Endothelial cell of umbilical vein (primary cell): ENCODE measurements around the gene DYNC2H1. TPM values are rescaled to one million over a fixed set of nuclear protein-coding genes. Genes with fewer than 3 reads are reported as not detected.

Source experiments
- BruUV-seq: library from RNA; stranded (reverse); fragments of 400-500 nt; replicated peaks from 2 replicates; lab custom pipeline; 2021; lab: Mats Ljungman, UMichigan
- CTCF ChIA-PET: fragments of 300-600, 350-600 bp; sonication (Branson Sonifier 250); formaldehyde crosslinking; loops from one replicate; lab custom pipeline; 2021; ENCODE audit warnings: antibody characterized with exemption, inconsistent platforms; lab: Charles Lee
- POLR2A ChIA-PET: fragments of 300-600, 350-600 bp; sonication (Branson Sonifier 250); formaldehyde crosslinking; loops from one replicate; lab custom pipeline; 2021; ENCODE audit warnings: antibody characterized with exemption, inconsistent platforms; lab: Charles Lee
- DNase-seq: peaks from one replicate; pipeline ENCODE4 v3.0.0-alpha.2; 2011; ENCODE audit warnings: low read depth, low spot score
- FAIRE-seq: peaks from 2 replicates; lab custom pipeline; 2011; peaks lifted over from hg19 to GRCh38; lab: Jason Lieb, UNC
- H2AFZ ChIP-seq: 2 replicates; pipeline ENCODE4 v1.6.0; 2012; ENCODE audit warnings: low read depth, low read length, control low read depth, inconsistent platforms
- H3K27ac ChIP-seq: 2 replicates; pipeline ENCODE4 v1.5.1; 2011; ENCODE audit warnings: low read depth, mild to moderate bottlenecking, control low read depth, low read length, moderate library complexity; ENCODE audit not compliant: insufficient read depth
- H3K27me3 ChIP-seq, 2 experiments: 2 replicates each; pipeline versions ENCODE4 v1.6.0 to v1.6.1; 2011; ENCODE audit warnings: low read length in 2 of 2, mixed read lengths in 1 of 2; ENCODE audit not compliant: control insufficient read depth in 2 of 2, insufficient read depth in 2 of 2
- H3K36me3 ChIP-seq, 2 experiments: 2 replicates in 1 of 2; 3 replicates in 1 of 2; pipeline ENCODE4 v1.5.1; 2011; ENCODE audit warnings: low read length in 2 of 2, mild to moderate bottlenecking in 1 of 2, moderate library complexity in 1 of 2; ENCODE audit not compliant: control insufficient read depth in 2 of 2, insufficient read depth in 2 of 2; ENCODE audit errors: extremely low read depth in 1 of 2
- H3K4me1 ChIP-seq: 3 replicates; pipeline ENCODE4 v1.5.1; 2011; ENCODE audit warnings: mild to moderate bottlenecking, low read length; ENCODE audit not compliant: control insufficient read depth, insufficient read depth; ENCODE audit errors: extremely low read depth
- H3K4me2 ChIP-seq: 2 replicates; pipeline ENCODE4 v1.6.1; 2011; ENCODE audit warnings: low read length, control low read depth, mixed read lengths; ENCODE audit not compliant: insufficient read depth
- H3K4me3 ChIP-seq, 3 experiments: fragments of 200-600 bp in 1 of 3; sonication (generic), shearing (Covaris generic) in 1 of 3; replicated peaks in 1 of 3; 2 replicates each; pipeline ENCODE4 v1.5.1; 2011 to 2016; ENCODE audit warnings: control low read depth in 3 of 3, low read length in 3 of 3, mild to moderate bottlenecking in 2 of 3, inconsistent platforms in 1 of 3, low read depth in 1 of 3, moderate library complexity in 1 of 3; ENCODE audit not compliant: insufficient read depth in 1 of 3
- H3K79me2 ChIP-seq: 2 replicates; pipeline ENCODE4 v1.6.0; 2012; ENCODE audit warnings: low read length, inconsistent platforms; ENCODE audit not compliant: control insufficient read depth, insufficient read depth
- H3K9ac ChIP-seq: replicated peaks from 2 replicates; pipeline ENCODE3; 2011; ENCODE audit warnings: low read length, control low read depth; ENCODE audit not compliant: insufficient read depth; ENCODE audit errors: extremely low read depth
- H3K9me1 ChIP-seq: replicated peaks from 3 replicates; pipeline ENCODE4 v1.6.0; 2011; ENCODE audit warnings: mild to moderate bottlenecking, low read length; ENCODE audit not compliant: control insufficient read depth, insufficient read depth; ENCODE audit errors: extremely low read depth
- H3K9me3 ChIP-seq: replicated peaks from 2 replicates; pipeline ENCODE4 v1.5.1; 2012; ENCODE audit warnings: low read length, inconsistent platforms; ENCODE audit not compliant: control insufficient read depth, insufficient read depth
- H4K20me1 ChIP-seq: replicated peaks from 2 replicates; pipeline ENCODE3; 2011; ENCODE audit warnings: mild to moderate bottlenecking, low read length; ENCODE audit not compliant: control insufficient read depth, insufficient read depth; ENCODE audit errors: extremely low read depth
- CTCF ChIP-seq, 2 donors: IDR thresholded peaks; 1 replicate in 1 of 2; 2 replicates in 1 of 2; pipeline ENCODE4 v1.5.1; 2011; ENCODE audit warnings: low read length in 2 of 2, mild to moderate bottlenecking in 2 of 2, moderate library complexity in 2 of 2, control low read depth in 1 of 2, inconsistent platforms in 1 of 2, low read depth in 1 of 2; ENCODE audit not compliant: insufficient read depth in 1 of 2; ENCODE audit errors: extremely low read depth in 1 of 2
- EZH2 ChIP-seq: IDR thresholded peaks from 2 replicates; pipeline ENCODE4 v1.6.1; 2012; ENCODE audit warnings: borderline replicate concordance, low read depth, mild to moderate bottlenecking, moderate library complexity, low read length, inconsistent platforms; ENCODE audit not compliant: severe bottlenecking
- FOS ChIP-seq: IDR thresholded peaks from 2 replicates; pipeline ENCODE4 v1.6.1; 2011; ENCODE audit warnings: mild to moderate bottlenecking, low read length, moderate library complexity, borderline replicate concordance; ENCODE audit not compliant: insufficient read depth
- GATA2 ChIP-seq: IDR thresholded peaks from 2 replicates; pipeline ENCODE4 v1.7.0; 2011; ENCODE audit warnings: low read depth, mild to moderate bottlenecking, moderate library complexity, mixed read lengths, low read length; ENCODE audit not compliant: insufficient read length, insufficient read depth
- JUN ChIP-seq: IDR thresholded peaks from 2 replicates; pipeline ENCODE4 v1.6.1; 2011; ENCODE audit warnings: borderline replicate concordance, low read depth; ENCODE audit not compliant: insufficient read length, insufficient read depth
- MAX ChIP-seq: IDR thresholded peaks from 2 replicates; pipeline ENCODE4 v1.6.1; 2011; ENCODE audit not compliant: insufficient read depth, insufficient read length
- MYC ChIP-seq: IDR thresholded peaks from one replicate; pipeline ENCODE4 v1.6.1; 2011; ENCODE audit warnings: mild to moderate bottlenecking, low read depth, low read length
- POLR2A ChIP-seq: IDR thresholded peaks from 2 replicates; pipeline ENCODE4 v1.6.1; 2012; ENCODE audit warnings: low read depth, mild to moderate bottlenecking, control low read depth, low read length
- POLR2AphosphoS5 ChIP-seq: IDR thresholded peaks from 2 replicates; pipeline ENCODE4 v1.6.1; 2012; ENCODE audit warnings: low read depth, mild to moderate bottlenecking, control low read depth, low read length, moderate library complexity; ENCODE audit not compliant: insufficient read depth
- dilution Hi-C: fragments of 300-500 bp; cut with MboI; formaldehyde crosslinking; loops from one replicate; pipeline ENCODE4 v1.15.0; 2019; ENCODE audit warnings: low sequenced_read_pairs; ENCODE audit not compliant: extremely low pct_ligation_motif_present
- intact Hi-C: fragments of 100-400 bp; cut with micrococcal nuclease; formaldehyde crosslinking; loops from one replicate; pipeline ENCODE4 v1.10.0; 2022
- polyA plus RNA-seq, 4 experiments: library from polyadenylated mRNA; depleted of rRNA in 3 of 4; stranded (reverse) in 3 of 4; unstranded in 1 of 4; fragments of >200 nt; gene quantifications; 2 replicates each; pipeline versions ENCODE4 v1.2.1 to v1.2.3, GENCODE V29; 2011 to 2012; ENCODE audit warnings: missing spikeins in 1 of 4
- total RNA-seq: library from RNA; stranded (reverse); gene quantifications from 2 replicates; pipeline ENCODE4 v1.2.3, GENCODE V29; 2021

Gene DYNC2H1
- total and polyA plus RNA-seq, 2 donors (not counting 3 experiments of a cell fraction or from before 2014, with no cell fraction given) = 1.9 to 4.2 TPM

- Histone ChIP-seq H2AFZ (no peak overlapping the region), H3K79me2 (no peaks in the 10 kb centered on the region), H3K9me1 (no peaks in the 10 kb centered on the region), H3K27me3 (no peaks in the 10 kb centered on the region), H3K27ac (no peak overlapping the region), H3K9me3 (no peaks in the 10 kb centered on the region), H4K20me1 (no peaks in the 10 kb centered on the region), H3K4me2 (no peak overlapping the region), H3K36me3 (no peaks in the 10 kb centered on the region), H3K9ac (no peak overlapping the region), H3K4me1 (no peaks in the 10 kb centered on the region), H3K4me3 (no peak overlapping the region)
- FAIRE-seq (no peak), DNase-seq (no peak)
- intact Hi-C loops = no loop called here
- POLR2A ChIA-PET = no interaction called here
- no peak for TF ChIP-seq MAX
- no peak for TF ChIP-seq FOS
- TF ChIP-seq MYC = no peak
- TF ChIP-seq GATA2 = no peak
- TF ChIP-seq CTCF (IDR thresholded peaks at IDR 0.05; ENCODE audit: extremely low read depth in 1 of 2, insufficient read depth in 1 of 2, low read depth in 1 of 2, low read length in 2 of 2) = no peak
- TF ChIP-seq POLR2A = no peak
- no peak for TF ChIP-seq JUN
- TF ChIP-seq EZH2 = no peak
- no peak for TF ChIP-seq POLR2AphosphoS5
- BruUV-seq = no TSS peak
- dilution Hi-C loops = no loop called here
- CTCF ChIA-PET = interaction anchor here (1.1 to 1.2 kb wide), 2 partner anchors 10 to 15 kb away, joined by 3 read pairs; no protein-coding TSS in a partner anchor
Observed at GRCh38 chr11:103368145-103368544, 258.9 kb downstream of the DYNC2H1 start.
